Osteocyte (in vitro differentiated cells): ENCODE measurements around the gene CDK3. TPM values are rescaled to one million over a fixed set of nuclear protein-coding genes. Genes with fewer than 3 reads are reported as not detected.
"Not testable (repeated sequence)": the region's sequence is repeated elsewhere in the genome, so short reads cannot be mapped to it uniquely, and the experiment has no call there.

ENCODE experiments used
- DNase-seq: peaks from one replicate; pipeline ENCODE4 v3.0.0; 2021; ENCODE audit warnings: mixed read lengths; ENCODE audit not compliant: unreplicated experiment; ENCODE audit errors: extremely low spot score
- H3K27ac Mint-ChIP-seq: one replicate; pipeline ENCODE4 v1.8.0; 2021; ENCODE audit warnings: mild to moderate bottlenecking, mixed read lengths; ENCODE audit not compliant: unreplicated experiment
- H3K27me3 Mint-ChIP-seq: one replicate; pipeline ENCODE4 v1.8.0; 2021; ENCODE audit warnings: mixed read lengths; ENCODE audit not compliant: unreplicated experiment
- H3K36me3 Mint-ChIP-seq: one replicate; pipeline ENCODE4 v1.8.0; 2021; ENCODE audit warnings: mixed read lengths; ENCODE audit not compliant: unreplicated experiment
- H3K4me1 Mint-ChIP-seq: one replicate; pipeline ENCODE4 v1.8.0; 2021; ENCODE audit warnings: mixed read lengths; ENCODE audit not compliant: unreplicated experiment
- H3K4me3 Mint-ChIP-seq: one replicate; pipeline ENCODE4 v1.8.0; 2021; ENCODE audit warnings: mild to moderate bottlenecking, moderate library complexity, mixed read lengths; ENCODE audit not compliant: unreplicated experiment
- H3K9me3 Mint-ChIP-seq: one replicate; pipeline ENCODE4 v1.8.0; 2021; ENCODE audit warnings: mixed read lengths; ENCODE audit not compliant: unreplicated experiment
- CTCF ChIP-seq: fragments of 200-600 bp; sonication (generic); IDR thresholded peaks from 2 replicates; pipeline ENCODE4 v1.5.0; 2021; ENCODE audit warnings: antibody characterized with exemption, mild to moderate bottlenecking, moderate library complexity
- total RNA-seq: library from RNA; stranded (reverse); gene quantifications from 2 replicates; pipeline ENCODE4 v1.2.1, GENCODE V29; 2021

Gene CDK3
- total RNA-seq, 1 donor from 2014 or later, result 8.3 TPM

DNA sequence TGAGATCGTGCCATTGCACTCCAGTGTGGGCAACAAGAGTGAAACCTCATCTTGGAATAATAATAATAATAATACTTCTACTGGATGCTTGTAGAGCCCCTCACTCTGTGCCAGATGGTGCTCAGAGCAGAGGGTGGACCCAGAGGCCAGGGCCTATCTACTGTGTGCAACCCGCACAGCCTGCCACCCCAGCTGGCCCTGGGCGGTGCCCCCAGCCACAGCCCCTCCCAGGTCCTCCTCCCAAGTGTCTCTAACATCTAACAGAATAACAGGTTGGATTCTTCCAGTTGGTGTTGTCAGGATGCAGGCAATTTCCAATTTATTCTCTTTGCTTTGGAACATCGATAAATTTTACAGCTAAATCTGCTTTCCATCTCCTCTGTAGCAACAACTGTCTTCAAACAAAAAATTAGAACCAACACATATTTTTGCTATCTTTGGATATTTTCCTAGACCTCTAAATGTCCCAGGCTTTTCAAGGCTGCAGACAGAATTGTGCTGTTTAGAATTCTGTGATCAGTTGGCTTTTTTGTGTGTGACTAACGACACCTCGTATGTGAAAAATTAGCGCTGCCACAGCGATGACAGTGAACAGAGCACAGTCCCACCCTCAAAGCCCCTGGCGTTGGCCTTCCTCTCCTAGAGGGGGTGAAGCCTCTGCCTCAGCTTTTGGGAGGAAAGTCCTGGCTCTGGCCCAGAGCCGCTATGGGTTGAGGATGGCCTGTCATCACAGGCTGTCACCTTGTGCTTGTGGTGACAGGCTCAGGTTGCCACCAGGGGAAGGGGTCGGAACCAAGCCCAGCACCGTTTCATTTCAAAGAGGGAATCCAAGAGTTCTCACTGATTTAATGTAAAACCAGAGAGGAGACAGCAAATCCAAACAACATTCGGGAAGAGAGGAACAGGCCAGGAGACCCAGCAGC lies 34.0 kb downstream of the CDK3 start:
- Mint-ChIP-seq H3K27ac (no peak overlapping the region), H3K36me3 (peaks cover 18% of the 10 kb centered on the region), H3K27me3 (no peaks in the 10 kb centered on the region), H3K4me1 (peaks cover 5% of the 10 kb centered on the region), H3K4me3 (no peak overlapping the region), H3K9me3 (no peaks in the 10 kb centered on the region)
- DNase-seq, result no peak
- no peak for TF ChIP-seq CTCF

GRCh38 chr17:76036497-76037261 lies 36.0 kb downstream of the CDK3 start:
- TF ChIP-seq CTCF, result no peak
- Mint-ChIP-seq H3K27me3 (no peaks in the 10 kb centered on the region), H3K27ac (no peak overlapping the region), H3K4me1 (no peaks in the 10 kb centered on the region), H3K9me3 (no peaks in the 10 kb centered on the region), H3K4me3 (no peak overlapping the region), H3K36me3 (peaks cover 26% of the 10 kb centered on the region)
- DNase-seq, result no peak

GRCh38 chr17:76038050-76038449 lies 37.4 kb downstream of the CDK3 start:
- Mint-ChIP-seq H3K4me1 (no peaks in the 10 kb centered on the region), H3K36me3 (peaks cover 28% of the 10 kb centered on the region), H3K4me3 (no peak overlapping the region), H3K9me3 (no peaks in the 10 kb centered on the region), H3K27me3 (no peaks in the 10 kb centered on the region), H3K27ac (peak overlapping the region; percentile 54)
- TF ChIP-seq CTCF, result no peak
- DNase-seq, result no peak

- Mint-ChIP-seq H3K27me3 (no peaks in the 10 kb centered on the region), H3K4me1 (no peaks in the 10 kb centered on the region), H3K4me3 (no peak overlapping the region), H3K27ac (no peak overlapping the region), H3K36me3 (peaks cover 38% of the 10 kb centered on the region), H3K9me3 (no peaks in the 10 kb centered on the region)
- DNase-seq, result no peak
- TF ChIP-seq CTCF, result no peak
These were observed 38.5 kb downstream of the CDK3 start for GRCh38 chr17:76039121-76039520.

- H3K27ac Mint-ChIP-seq, result no peak overlapping the region
- no peak for DNase-seq
- no peak for TF ChIP-seq CTCF
- H3K4me1 Mint-ChIP-seq, result no peaks in the 10 kb centered on the region
- peaks cover 50% of the 10 kb centered on the region for H3K36me3 Mint-ChIP-seq
- H3K27me3 Mint-ChIP-seq, result no peaks in the 10 kb centered on the region
- H3K9me3 Mint-ChIP-seq, result no peaks in the 10 kb centered on the region
- H3K4me3 Mint-ChIP-seq, result no peak overlapping the region
These were observed 39.7 kb downstream of the CDK3 start for GRCh38 chr17:76040376-76040775.

DNA sequence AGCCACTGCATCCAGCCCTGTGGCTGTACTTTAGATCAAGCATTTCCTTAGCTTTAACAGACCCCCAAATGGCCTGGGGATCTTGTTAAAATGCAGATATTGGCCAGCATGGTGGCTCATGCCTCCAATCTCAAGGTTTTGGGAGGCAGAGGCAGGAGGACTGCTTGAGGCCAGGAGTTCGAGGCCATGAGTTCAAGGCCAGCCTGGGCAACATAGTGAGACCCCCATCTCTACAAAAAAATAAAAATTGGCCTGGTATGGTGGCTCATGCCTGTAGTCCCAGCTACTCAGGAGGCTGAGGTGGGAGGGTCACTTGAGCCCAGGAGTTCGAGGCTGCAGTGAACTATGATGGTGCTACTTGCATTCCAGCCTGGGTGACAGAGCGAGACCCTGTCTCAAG lies 42.2 kb downstream of the CDK3 start:
- H3K9me3 Mint-ChIP-seq, H3K27me3 Mint-ChIP-seq, H3K4me3 Mint-ChIP-seq, H3K4me1 Mint-ChIP-seq, H3K27ac Mint-ChIP-seq, DNase-seq: not testable (repeated sequence)
- H3K36me3 Mint-ChIP-seq, result peaks cover 62% of the 10 kb centered on the region

- not testable (repeated sequence) for DNase-seq, H3K27me3 Mint-ChIP-seq
- H3K36me3 Mint-ChIP-seq, result peaks cover 61% of the 10 kb centered on the region
These were observed 43.9 kb downstream of the CDK3 start for GRCh38 chr17:76044475-76045007.

More at GRCh38 chr17:76044475-76045007, 43.9 kb downstream of the CDK3 start:
- not testable (repeated sequence) for H3K4me1 Mint-ChIP-seq, H3K4me3 Mint-ChIP-seq, H3K9me3 Mint-ChIP-seq, H3K27ac Mint-ChIP-seq
